ENCODE measurements around the gene GRB2. TPM values are rescaled to one million over a fixed set of nuclear protein-coding genes. Genes with fewer than 3 reads are reported as not detected.

The GRB2 gene
- total and polyA plus RNA-seq, 2 of the 8 experiments (the other 6 are each of a cell fraction or from before 2014, with no cell fraction given) = 44.2 to 101 TPM

DNA sequence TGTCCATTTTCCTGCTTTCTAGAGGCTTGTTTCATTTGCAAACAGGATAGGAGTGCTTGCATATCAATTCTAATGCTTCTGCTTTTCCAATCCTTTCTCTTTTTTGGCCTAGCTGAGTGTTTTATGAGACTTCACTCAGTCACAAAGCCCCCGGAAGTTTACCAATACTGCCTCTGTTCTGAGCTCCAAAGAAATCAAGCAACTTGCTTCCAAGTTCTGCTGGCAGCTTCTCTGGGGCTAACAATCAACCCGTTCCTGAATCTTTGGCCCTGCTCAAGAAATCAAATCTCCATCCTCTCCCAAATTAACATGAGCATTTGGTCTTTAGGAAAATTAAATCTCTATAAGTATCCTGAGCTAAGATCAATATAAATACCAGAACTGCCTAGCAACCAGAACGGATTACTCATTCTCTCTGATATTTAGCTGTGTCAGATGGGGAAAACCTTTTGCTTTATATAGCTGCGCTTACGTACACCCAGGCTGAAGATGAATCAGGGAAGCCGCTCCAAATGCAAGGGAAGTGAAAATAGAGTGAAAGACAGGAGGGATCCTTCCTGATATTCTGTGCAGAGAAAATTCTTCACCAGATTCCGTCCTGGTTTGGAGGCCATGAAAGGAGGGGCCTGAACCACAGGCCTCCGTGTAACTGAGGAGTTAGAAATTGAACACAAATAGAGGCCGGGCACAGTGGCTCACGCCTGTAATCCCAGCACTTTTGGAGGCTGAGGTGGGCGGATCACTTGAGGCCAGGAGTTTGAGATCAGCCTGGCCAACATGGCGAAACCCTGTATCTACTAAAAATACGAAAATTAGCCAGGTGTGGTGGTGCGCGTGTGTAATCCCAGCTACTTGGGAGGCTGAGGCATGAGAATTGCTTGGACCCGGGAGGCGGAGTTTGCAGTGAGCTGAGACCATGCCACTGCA, 23.3 kb upstream of the GRB2 start (continued):
- TF ChIP-seq, protein P1, sequence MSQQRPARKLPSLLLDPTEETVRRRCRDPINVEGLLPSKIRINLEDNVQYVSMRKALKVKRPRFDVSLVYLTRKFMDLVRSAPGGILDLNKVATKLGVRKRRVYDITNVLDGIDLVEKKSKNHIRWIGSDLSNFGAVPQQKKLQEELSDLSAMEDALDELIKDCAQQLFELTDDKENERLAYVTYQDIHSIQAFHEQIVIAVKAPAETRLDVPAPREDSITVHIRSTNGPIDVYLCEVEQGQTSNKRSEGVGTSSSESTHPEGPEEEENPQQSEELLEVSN (IDR thresholded peaks at IDR 0.05) = no peak
- no peak for TF ChIP-seq FOSL1 (IDR thresholded peaks at IDR 0.05; ENCODE audit: insufficient read depth, low read depth, low read length)
- no peak for TF ChIP-seq EZH2 (IDR thresholded peaks at IDR 0.05; ENCODE audit: low read depth, low read length, severe bottlenecking)
- no peak for TF ChIP-seq CREB1 (IDR thresholded peaks at IDR 0.05)
- no peak for TF ChIP-seq EP300 (IDR thresholded peaks at IDR 0.05; ENCODE audit: borderline replicate concordance in 1 of 2, low read depth in 2 of 2, low read length in 2 of 2)

Data from H1 (cell line).